ENCODE results near the gene SLC10A3. TPM values are rescaled to one million over a fixed set of nuclear protein-coding genes. Genes with fewer than 3 reads are reported as not detected.

SLC10A3 gene, protein sequence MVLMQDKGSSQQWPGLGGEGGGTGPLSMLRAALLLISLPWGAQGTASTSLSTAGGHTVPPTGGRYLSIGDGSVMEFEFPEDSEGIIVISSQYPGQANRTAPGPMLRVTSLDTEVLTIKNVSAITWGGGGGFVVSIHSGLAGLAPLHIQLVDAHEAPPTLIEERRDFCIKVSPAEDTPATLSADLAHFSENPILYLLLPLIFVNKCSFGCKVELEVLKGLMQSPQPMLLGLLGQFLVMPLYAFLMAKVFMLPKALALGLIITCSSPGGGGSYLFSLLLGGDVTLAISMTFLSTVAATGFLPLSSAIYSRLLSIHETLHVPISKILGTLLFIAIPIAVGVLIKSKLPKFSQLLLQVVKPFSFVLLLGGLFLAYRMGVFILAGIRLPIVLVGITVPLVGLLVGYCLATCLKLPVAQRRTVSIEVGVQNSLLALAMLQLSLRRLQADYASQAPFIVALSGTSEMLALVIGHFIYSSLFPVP
- total RNA-seq, result 18.4 TPM
- polyA plus RNA-seq, result 10 to 100 TPM; 32.8 to 40.2 (median 36.7) TPM

DNA sequence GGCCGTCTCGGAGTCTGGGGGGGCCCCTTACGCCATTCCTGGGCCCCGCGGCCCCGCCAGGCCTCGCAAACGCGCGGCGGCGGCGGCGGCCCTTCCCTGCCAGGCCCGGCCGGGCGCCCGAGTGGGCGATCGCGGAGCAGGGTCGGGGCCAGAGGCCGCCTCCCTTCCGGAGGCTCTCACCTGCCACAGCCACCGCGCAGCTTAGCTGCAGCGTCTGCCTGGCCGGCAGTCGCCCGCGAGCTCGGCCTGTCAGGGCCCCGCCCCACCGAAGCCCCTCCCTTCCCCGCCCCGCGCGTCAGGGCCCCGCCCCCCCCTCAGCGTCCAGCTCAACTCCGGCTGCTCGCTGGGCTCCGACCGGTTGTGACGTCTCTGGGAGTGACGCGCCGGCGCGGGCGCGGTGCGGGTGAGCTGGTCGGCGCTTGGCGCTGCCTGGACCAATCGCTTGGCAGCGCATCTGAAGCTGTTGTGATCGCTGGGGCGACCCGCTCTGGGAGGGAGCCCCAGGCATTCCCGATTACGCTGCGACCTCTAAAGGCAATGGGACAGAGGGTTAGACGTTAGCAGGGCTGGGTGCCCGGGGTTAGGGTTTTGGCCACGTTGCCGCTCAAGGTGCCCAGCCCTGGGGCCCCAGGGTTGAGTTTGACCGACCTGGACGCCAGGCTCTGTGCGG is at the start of gene SLC10A3:
TSS of gene SLC10A3 (minus strand) at position 216 of the 670 bp plus-strand sequence. CDS start 1,689 bp downstream, outside the sequence.
- no peaks in the 10 kb centered on the region for H3K9me3 Mint-ChIP-seq
- H3K4me3 ChIP-seq (ENCODE audit: low read depth, low read length), result peak within 1 kb of the TSS; percentile 62
- peak within 1 kb of the TSS; percentile 92 to 97 (median 94) for H3K27ac Mint-ChIP-seq
- peak; percentile 84 to 94 (median 88) for DNase-seq
- H3K4me1 ChIP-seq (ENCODE audit: control insufficient read depth, insufficient read depth, low read length, poor library complexity, severe bottlenecking), result peaks cover 25% of the 10 kb centered on the region
- H3K4me1 Mint-ChIP-seq, result peaks cover 0 to 37% (median 9%) of the 10 kb centered on the region in 4 donors
- peak within 1 kb of the TSS; percentile 89 to 96 (median 92) for H3K4me3 Mint-ChIP-seq
- no peaks in the 10 kb centered on the region for H3K36me3 ChIP-seq (ENCODE audit: control insufficient read depth, insufficient read depth, low read length)
- no peaks in the 10 kb centered on the region for H3K36me3 Mint-ChIP-seq
- H3K9me3 ChIP-seq (ENCODE audit: control insufficient read depth in 2 of 2, low read length in 2 of 2), result no peaks in the 10 kb centered on the region
- peak within 1 kb of the TSS; percentile 84 for H3K27ac ChIP-seq (ENCODE audit: insufficient read depth, low read length, poor library complexity, severe bottlenecking)
- ATAC-seq (ENCODE audit: low read depth in 2 of 2), result peak; percentile 79 to 85
- H3K27me3 Mint-ChIP-seq, result no peaks in the 10 kb centered on the region
- no peaks in the 10 kb centered on the region for H3K27me3 ChIP-seq (ENCODE audit: control insufficient read depth, insufficient read depth, low read length)

DNA sequence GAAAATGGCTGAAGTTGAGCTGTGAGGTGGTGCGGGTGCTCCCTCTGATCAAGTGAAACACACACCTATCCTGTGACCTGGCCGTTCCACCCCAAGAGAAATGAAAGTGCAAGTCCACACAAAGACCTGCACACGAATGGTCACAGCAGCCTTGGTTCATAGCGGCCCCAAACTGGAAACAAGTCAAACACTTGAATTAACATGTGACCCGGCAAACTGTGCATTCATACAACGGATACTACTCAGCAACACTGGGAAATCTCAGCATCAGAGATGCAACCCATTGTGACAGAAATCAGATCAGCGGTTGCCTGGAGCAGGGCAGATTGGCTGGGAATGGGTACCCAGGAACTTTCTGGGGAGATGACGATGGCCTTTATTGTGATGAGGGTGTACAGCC is 48.6 kb upstream of the SLC10A3 start:
- Histone ChIP-seq H3K27ac (ENCODE audit: insufficient read depth, low read length, poor library complexity, severe bottlenecking) (no peak overlapping the region), H3K4me1 (ENCODE audit: control insufficient read depth, insufficient read depth, low read length, poor library complexity, severe bottlenecking) (peaks cover 17% of the 10 kb centered on the region), H3K4me3 (ENCODE audit: low read depth, low read length) (no peak overlapping the region), H3K36me3 (ENCODE audit: control insufficient read depth, insufficient read depth, low read length) (peaks cover 2% of the 10 kb centered on the region), H3K27me3 (ENCODE audit: control insufficient read depth, insufficient read depth, low read length) (no peaks in the 10 kb centered on the region), H3K9me3 (ENCODE audit: control insufficient read depth in 2 of 2, low read length in 2 of 2) (no peaks in the 10 kb centered on the region)
- H3K27me3 Mint-ChIP-seq, result no peaks in the 10 kb centered on the region
- H3K27ac Mint-ChIP-seq, result peak overlapping the region in 1 of 3 donors; percentile 40
- no peak overlapping the region for H3K4me3 Mint-ChIP-seq
- DNase-seq (no peak), ATAC-seq (ENCODE audit: low read depth in 2 of 2) (no peak)
- H3K4me1 Mint-ChIP-seq, result peaks cover 0 to 17% (median 5%) of the 10 kb centered on the region in 4 donors
- peaks cover 0 to 2% (median 0%) of the 10 kb centered on the region in 7 donors for H3K9me3 Mint-ChIP-seq
- H3K36me3 Mint-ChIP-seq, result peaks cover 4% of the 10 kb centered on the region

DNA sequence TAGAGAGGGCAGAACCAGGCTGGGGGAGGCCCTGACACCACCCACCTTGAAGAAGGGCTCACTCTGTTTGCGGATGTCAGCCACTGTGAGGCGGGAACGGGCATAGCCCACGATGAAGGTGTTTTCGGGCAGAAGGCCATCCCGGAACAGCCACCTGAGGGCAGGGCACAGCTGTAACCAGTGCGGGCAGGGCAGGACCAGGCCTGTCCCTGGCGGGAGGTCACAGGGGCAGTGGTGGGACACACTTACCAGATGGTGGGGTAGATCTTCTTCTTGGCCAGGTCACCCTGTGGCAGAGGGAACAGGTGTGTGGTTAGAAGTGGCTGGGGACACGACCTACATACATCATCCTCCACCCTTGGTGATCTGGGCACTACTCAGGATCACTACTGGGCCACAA is 45.5 kb upstream of the SLC10A3 start:
- H3K4me1 ChIP-seq (ENCODE audit: control insufficient read depth, insufficient read depth, low read length, poor library complexity, severe bottlenecking), result peaks cover 6% of the 10 kb centered on the region
- no peak overlapping the region for H3K4me3 Mint-ChIP-seq
- H3K27me3 ChIP-seq (ENCODE audit: control insufficient read depth, insufficient read depth, low read length), result no peaks in the 10 kb centered on the region
- peaks cover 4% of the 10 kb centered on the region for H3K36me3 Mint-ChIP-seq
- H3K27ac Mint-ChIP-seq, result no peak overlapping the region
- H3K36me3 ChIP-seq (ENCODE audit: control insufficient read depth, insufficient read depth, low read length), result peaks cover 2% of the 10 kb centered on the region
- no peaks in the 10 kb centered on the region for H3K27me3 Mint-ChIP-seq
- DNase-seq (no peak), ATAC-seq (ENCODE audit: low read depth in 2 of 2) (no peak)
- no peak overlapping the region for H3K4me3 ChIP-seq (ENCODE audit: low read depth, low read length)
- H3K4me1 Mint-ChIP-seq, result peaks cover 0 to 13% (median 3%) of the 10 kb centered on the region in 4 donors
- peaks cover 0 to 2% (median 0%) of the 10 kb centered on the region in 7 donors for H3K9me3 Mint-ChIP-seq
- H3K9me3 ChIP-seq (ENCODE audit: control insufficient read depth in 2 of 2, low read length in 2 of 2), result no peaks in the 10 kb centered on the region
- no peak overlapping the region for H3K27ac ChIP-seq (ENCODE audit: insufficient read depth, low read length, poor library complexity, severe bottlenecking)

DNA sequence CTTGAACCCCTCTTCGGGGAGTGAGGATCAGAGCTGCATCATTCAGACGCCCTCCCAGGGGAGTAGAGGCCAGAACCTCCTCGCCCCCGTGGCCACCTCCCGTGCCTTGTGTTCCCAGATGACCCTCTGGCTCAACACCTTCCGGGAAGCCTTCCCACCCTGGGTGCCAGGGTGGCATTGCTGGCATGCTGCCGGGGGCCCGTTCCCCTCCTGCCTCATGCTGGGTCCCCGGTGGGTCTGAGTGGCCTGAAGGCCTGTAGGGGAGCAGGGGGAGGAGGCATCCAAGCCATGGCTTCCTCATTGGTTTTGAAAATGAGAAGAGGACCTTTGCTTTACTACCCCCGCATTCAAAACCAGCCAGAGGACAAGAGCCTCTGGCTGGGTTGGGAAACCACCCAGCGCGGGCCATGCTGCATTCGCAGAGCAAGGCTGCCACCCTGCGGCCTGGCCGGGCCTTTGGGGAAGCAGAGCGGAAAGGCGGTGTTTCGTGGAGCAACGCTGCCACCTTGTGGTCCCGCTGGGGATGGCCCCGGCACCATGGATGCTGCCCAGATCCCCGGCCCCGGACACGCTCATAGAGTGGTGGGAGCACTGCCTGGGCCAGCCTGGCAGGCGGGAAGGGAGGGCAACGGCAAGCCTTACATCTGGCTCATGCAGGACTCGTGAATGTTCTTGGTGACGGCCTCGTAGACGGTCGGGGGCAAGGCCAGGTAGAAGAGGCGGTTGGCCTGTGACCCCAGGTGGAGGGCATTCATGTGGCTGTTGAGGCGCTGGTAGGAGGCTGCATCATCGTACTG is 44.3 kb upstream of the SLC10A3 start:
- H3K4me3 ChIP-seq (ENCODE audit: low read depth, low read length), result no peak overlapping the region
- H3K4me3 Mint-ChIP-seq, result peak overlapping the region in 2 of 4 donors; percentile 36 to 43
- no peaks in the 10 kb centered on the region for H3K27me3 Mint-ChIP-seq
- H3K36me3 ChIP-seq (ENCODE audit: control insufficient read depth, insufficient read depth, low read length), result peaks cover 2% of the 10 kb centered on the region
- peak overlapping the region; percentile 57 for H3K27ac ChIP-seq (ENCODE audit: insufficient read depth, low read length, poor library complexity, severe bottlenecking)
- DNase-seq (peak; percentile 77 to 89 (median 87)), ATAC-seq (ENCODE audit: low read depth in 2 of 2) (peak; percentile 95 to 97)
- peaks cover 0 to 13% (median 3%) of the 10 kb centered on the region in 4 donors for H3K4me1 Mint-ChIP-seq
- H3K27me3 ChIP-seq (ENCODE audit: control insufficient read depth, insufficient read depth, low read length), result no peaks in the 10 kb centered on the region
- peaks cover 0 to 2% (median 0%) of the 10 kb centered on the region in 7 donors for H3K9me3 Mint-ChIP-seq
- H3K27ac Mint-ChIP-seq, result peak overlapping the region in 2 of 3 donors; percentile 47 to 80
- H3K9me3 ChIP-seq (ENCODE audit: control insufficient read depth in 2 of 2, low read length in 2 of 2), result no peaks in the 10 kb centered on the region
- peaks cover 4% of the 10 kb centered on the region for H3K36me3 Mint-ChIP-seq
- H3K4me1 ChIP-seq (ENCODE audit: control insufficient read depth, insufficient read depth, low read length, poor library complexity, severe bottlenecking), result peaks cover 6% of the 10 kb centered on the region

DNA sequence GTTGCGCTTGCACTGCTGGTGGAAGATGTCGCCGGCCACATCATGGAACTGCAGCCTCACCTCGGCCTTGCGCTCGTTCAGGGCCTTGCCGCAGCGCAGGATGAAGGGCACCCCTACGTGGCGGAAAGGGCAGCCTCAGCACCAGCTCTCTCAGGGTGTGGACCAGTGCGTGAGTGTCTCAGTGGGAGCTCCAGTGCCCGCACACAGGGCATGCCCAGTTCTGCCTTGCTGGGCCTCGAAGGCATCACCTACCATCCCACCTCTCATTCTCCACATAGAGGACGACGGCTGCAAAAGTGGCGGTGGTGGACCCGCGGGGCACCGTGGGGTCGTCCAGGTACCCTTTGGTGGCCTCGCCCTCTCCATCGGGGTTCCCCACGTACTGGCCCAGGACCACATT is 42.3 kb upstream of the SLC10A3 start:
- Histone ChIP-seq H3K4me1 (ENCODE audit: control insufficient read depth, insufficient read depth, low read length, poor library complexity, severe bottlenecking) (peaks cover 6% of the 10 kb centered on the region), H3K9me3 (ENCODE audit: control insufficient read depth in 2 of 2, low read length in 2 of 2) (no peaks in the 10 kb centered on the region), H3K27ac (ENCODE audit: insufficient read depth, low read length, poor library complexity, severe bottlenecking) (peak overlapping the region; percentile 14), H3K27me3 (ENCODE audit: control insufficient read depth, insufficient read depth, low read length) (no peaks in the 10 kb centered on the region), H3K36me3 (ENCODE audit: control insufficient read depth, insufficient read depth, low read length) (peaks cover 2% of the 10 kb centered on the region), H3K4me3 (ENCODE audit: low read depth, low read length) (no peak overlapping the region)
- Mint-ChIP-seq H3K36me3 (peaks cover 4% of the 10 kb centered on the region), H3K27me3 (no peaks in the 10 kb centered on the region), H3K27ac (peak overlapping the region in 1 of 3 donors; percentile 32), H3K9me3 (peaks cover 0 to 2% (median 0%) of the 10 kb centered on the region in 7 donors), H3K4me3 (no peak overlapping the region), H3K4me1 (peaks cover 0 to 13% (median 3%) of the 10 kb centered on the region in 4 donors)
- no peak for DNase-seq
- no peak for ATAC-seq (ENCODE audit: low read depth in 2 of 2)

DNA sequence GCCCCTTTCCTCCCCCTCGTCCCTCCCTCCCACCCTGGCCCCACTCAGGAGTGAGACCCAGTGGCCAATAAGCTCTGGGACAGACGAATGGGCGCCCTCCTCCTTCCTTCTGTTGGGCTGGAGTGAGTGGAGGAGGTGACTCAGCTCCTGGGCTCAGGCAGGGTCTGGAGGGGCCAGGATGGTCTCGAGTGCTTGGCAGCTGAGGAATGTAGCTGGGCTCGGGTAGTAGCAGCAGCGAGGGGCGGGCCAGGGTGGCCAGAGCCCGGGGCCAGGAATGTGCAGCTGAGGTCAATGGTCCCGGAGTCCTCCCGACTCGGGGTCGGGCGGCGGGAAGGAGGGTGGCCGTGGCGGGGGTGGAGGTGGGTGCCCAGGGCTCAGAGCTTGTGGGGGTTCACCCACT is 41.2 kb upstream of the SLC10A3 start:
- DNase-seq (no peak), ATAC-seq (ENCODE audit: low read depth in 2 of 2) (no peak)
- Mint-ChIP-seq H3K27me3 (no peaks in the 10 kb centered on the region), H3K9me3 (peaks cover 0 to 2% (median 0%) of the 10 kb centered on the region in 7 donors), H3K27ac (no peak overlapping the region), H3K36me3 (peaks cover 4% of the 10 kb centered on the region), H3K4me3 (no peak overlapping the region), H3K4me1 (peaks cover 0 to 23% (median 3%) of the 10 kb centered on the region in 4 donors)
- H3K27me3 ChIP-seq (ENCODE audit: control insufficient read depth, insufficient read depth, low read length), result no peaks in the 10 kb centered on the region
- no peaks in the 10 kb centered on the region for H3K9me3 ChIP-seq (ENCODE audit: control insufficient read depth in 2 of 2, low read length in 2 of 2)
- peaks cover 2% of the 10 kb centered on the region for H3K36me3 ChIP-seq (ENCODE audit: control insufficient read depth, insufficient read depth, low read length)
- peaks cover 15% of the 10 kb centered on the region for H3K4me1 ChIP-seq (ENCODE audit: control insufficient read depth, insufficient read depth, low read length, poor library complexity, severe bottlenecking)
- H3K27ac ChIP-seq (ENCODE audit: insufficient read depth, low read length, poor library complexity, severe bottlenecking), result no peak overlapping the region
- H3K4me3 ChIP-seq (ENCODE audit: low read depth, low read length), result no peak overlapping the region

DNA sequence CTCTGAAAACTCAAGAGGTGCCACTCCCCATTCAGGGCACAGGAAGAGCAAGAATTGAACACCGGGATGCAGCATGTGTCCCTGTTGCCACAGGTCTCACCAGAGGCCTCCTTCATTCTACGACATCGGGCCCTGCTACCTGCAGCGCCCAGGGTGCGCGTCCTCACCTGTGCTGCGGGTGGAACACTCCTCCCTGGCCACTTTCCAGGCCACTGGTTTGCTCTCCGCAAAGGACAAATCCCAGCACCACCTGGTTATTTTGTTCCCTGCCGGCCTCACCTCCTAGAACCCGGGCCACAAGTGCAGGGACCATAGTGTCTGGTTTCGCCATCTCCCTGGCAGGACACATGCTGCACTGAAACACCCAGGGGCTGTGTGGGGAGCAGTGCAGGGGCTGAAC is 39.9 kb upstream of the SLC10A3 start:
- no peaks in the 10 kb centered on the region for H3K9me3 ChIP-seq (ENCODE audit: control insufficient read depth in 2 of 2, low read length in 2 of 2)
- H3K27me3 Mint-ChIP-seq, result no peaks in the 10 kb centered on the region
- H3K4me3 Mint-ChIP-seq, result no peak overlapping the region
- H3K9me3 Mint-ChIP-seq, result no peaks in the 10 kb centered on the region
- H3K27ac ChIP-seq (ENCODE audit: insufficient read depth, low read length, poor library complexity, severe bottlenecking), result no peak overlapping the region
- no peak overlapping the region for H3K4me3 ChIP-seq (ENCODE audit: low read depth, low read length)
- peaks cover under 1% of the 10 kb centered on the region for H3K36me3 ChIP-seq (ENCODE audit: control insufficient read depth, insufficient read depth, low read length)
- H3K36me3 Mint-ChIP-seq, result peaks cover 4% of the 10 kb centered on the region
- H3K4me1 Mint-ChIP-seq, result peaks cover 0 to 36% (median 11%) of the 10 kb centered on the region in 4 donors
- peak overlapping the region in 2 of 3 donors; percentile 31 to 41 for H3K27ac Mint-ChIP-seq
- no peaks in the 10 kb centered on the region for H3K27me3 ChIP-seq (ENCODE audit: control insufficient read depth, insufficient read depth, low read length)
- ATAC-seq (ENCODE audit: low read depth in 2 of 2) (no peak), DNase-seq (no peak)
- peaks cover 20% of the 10 kb centered on the region for H3K4me1 ChIP-seq (ENCODE audit: control insufficient read depth, insufficient read depth, low read length, poor library complexity, severe bottlenecking)

All from CD4-positive, CD25-positive, alpha-beta regulatory T cell (primary cell).